ENCODE measurements around the gene MIPEP.
"Not testable (repeated sequence)": the region's sequence is repeated elsewhere in the genome, so short reads cannot be mapped to it uniquely, and the experiment has no call there.

The MIPEP gene

GRCh38 chr13:23776698-23777574, 112.3 kb downstream of the MIPEP start:
- DNase-seq (ENCODE audit: low read depth) = no peak

DNA sequence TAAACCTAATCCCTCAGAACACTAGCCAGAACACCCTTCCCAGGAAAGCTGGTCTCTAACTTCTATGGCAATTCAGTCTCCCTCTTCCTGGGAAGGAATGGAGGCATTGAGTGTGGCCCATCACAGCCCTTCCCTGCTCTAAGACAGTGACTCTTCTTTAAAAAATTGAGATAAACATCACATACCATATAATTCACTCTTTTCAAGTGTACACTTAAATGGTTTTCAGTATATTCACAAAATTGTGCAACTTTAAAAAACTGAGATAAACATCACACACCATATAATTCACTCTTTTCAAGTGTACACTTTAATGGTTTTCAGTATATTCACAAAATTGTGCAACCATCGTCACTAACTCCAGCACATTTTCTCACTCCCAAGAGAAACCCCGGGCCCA, 116.5 kb downstream of the MIPEP start:
- DNase-seq (ENCODE audit: low read depth) = no peak

DNA sequence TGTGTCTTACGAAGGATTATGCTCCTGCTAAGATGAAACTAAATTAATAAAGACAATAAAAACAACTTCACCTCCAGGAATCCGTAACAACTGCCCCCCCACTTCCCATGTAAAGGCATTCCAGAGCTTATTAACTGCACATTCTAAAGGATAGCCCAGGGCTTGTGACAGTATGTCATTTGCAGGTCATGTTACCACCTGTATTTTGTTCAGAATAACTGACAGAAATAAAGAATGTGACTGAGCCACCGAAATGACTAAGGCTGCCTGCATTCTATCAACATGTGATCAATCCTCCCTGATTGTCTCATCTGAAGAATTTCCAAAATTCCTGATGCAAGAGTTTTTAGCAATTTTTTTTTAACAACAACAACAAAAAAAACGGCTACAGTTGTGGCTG, 117.2 kb downstream of the MIPEP start:
- DNase-seq (ENCODE audit: low read depth) = no peak

DNA sequence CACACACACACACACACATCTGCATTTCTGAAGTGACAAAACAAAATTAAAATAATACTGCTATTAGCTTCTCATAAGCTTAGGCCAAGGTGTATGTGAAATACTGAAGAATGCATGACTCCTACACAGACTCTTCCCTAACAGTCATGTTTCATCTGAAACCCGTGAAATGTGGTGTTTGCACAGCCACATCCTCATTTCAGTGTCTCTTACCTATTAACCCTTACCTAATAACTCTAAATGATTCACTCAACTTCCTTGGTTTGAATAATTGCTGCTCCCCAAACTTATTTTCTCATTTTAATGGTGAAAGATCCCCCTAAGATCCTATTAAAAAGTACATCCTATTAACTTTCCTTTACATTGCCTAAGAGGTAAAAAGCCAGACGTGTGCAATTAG, 117.6 kb downstream of the MIPEP start:
- no peak for DNase-seq (ENCODE audit: low read depth)

GRCh38 chr13:23770973-23771372, 118.2 kb downstream of the MIPEP start:
- DNase-seq (ENCODE audit: low read depth) = no peak

GRCh38 chr13:23770428-23770827, 118.8 kb downstream of the MIPEP start:
- no peak for DNase-seq (ENCODE audit: low read depth)

- no peak for DNase-seq (ENCODE audit: low read depth)
Measured at GRCh38 chr13:23769401-23769800, 119.8 kb downstream of the MIPEP start.

- no peak for DNase-seq (ENCODE audit: low read depth)
Measured at GRCh38 chr13:23767838-23768237, 121.4 kb downstream of the MIPEP start.

- DNase-seq (ENCODE audit: low read depth) = no peak
Measured at GRCh38 chr13:23766939-23767338, 122.3 kb downstream of the MIPEP start.

GRCh38 chr13:23766283-23766682, 122.9 kb downstream of the MIPEP start:
- DNase-seq (ENCODE audit: low read depth) = no peak

DNA sequence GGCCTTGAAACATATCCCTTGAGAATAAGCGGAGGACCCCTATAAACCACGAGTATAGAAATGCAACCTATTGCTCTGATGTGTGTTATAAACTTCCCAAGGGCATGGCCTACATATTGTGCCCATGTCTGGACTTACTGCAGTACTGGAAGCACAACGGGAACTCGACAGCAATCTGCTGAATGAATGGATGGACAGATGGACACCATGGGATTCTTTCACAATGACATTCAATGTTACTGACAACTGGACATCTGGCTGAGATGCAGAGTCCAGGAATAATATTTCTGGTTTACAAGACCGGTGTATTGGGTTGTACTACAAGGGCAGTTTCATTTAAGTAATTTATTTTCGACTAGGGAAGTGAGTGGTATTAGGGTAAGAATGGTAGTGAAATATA, 123.7 kb downstream of the MIPEP start:
- no peak for DNase-seq (ENCODE audit: low read depth)

- no peak for DNase-seq (ENCODE audit: low read depth)
Measured at GRCh38 chr13:23763318-23763717, 125.9 kb downstream of the MIPEP start.

- DNase-seq (ENCODE audit: low read depth) = not testable (repeated sequence)
Measured at GRCh38 chr13:23761760-23762159, 127.4 kb downstream of the MIPEP start.

DNA sequence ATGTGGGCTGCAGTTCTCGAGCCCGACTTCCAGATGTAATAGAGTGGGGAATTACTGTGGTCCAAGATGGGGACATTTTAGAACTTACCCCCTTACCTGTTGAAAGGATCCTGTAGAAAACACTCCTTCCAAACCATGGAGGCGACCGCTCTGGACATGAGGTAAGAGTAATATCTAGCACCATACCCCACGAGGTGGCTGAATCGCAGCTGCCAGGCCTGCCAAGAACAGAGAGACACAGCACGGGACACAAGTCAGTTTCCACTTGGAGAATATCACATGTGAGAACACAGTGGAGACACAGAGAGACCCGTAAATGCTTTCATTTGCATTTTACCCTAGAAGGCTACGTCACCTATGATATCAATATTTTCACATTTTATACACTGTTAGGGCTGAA, 129.2 kb downstream of the MIPEP start:
- no peak for DNase-seq (ENCODE audit: low read depth)

- no peak for DNase-seq (ENCODE audit: low read depth)
Measured at GRCh38 chr13:23758798-23759527, 130.2 kb downstream of the MIPEP start.

DNA sequence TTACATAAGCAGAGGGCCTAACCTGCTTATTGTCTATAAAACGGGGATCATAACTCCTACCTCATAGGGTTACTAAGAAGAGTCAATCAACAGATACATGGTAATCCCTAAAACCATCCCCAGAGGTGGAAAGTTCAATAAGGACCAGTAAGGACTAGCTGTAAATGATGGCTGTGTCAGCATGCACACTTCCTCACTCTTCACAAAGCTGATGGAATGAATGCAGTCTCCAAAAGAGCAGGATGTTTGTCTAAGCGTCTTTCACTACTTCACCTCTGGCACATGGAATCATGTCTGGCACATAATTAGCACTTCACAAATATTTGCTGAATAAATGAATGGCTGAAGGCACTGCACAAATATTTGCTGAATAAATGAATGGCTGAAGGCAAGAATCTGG, 134.2 kb downstream of the MIPEP start:
- no peak for DNase-seq (ENCODE audit: low read depth)

- no peak for DNase-seq (ENCODE audit: low read depth)
Measured at GRCh38 chr13:23754506-23754905, 134.7 kb downstream of the MIPEP start.

DNA sequence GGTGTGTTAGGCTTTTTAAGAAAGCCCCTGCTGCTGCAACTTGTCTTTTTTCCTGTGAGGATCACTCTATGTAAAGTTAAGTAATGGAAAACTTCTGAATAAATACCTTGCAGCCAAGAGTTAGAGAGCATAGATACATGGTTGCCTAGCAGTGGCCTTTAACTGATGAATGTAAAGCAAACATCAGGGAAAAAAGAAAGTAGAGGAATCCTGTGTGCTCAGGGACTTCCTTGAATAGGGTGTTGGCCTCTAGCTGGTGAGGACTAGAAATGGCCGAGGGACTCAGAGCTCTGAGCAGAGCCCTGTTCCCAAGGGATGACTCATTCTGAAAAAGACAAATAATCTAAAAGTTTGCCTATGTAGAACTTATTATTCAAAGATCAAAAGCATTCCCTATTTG, 135.7 kb downstream of the MIPEP start:
- DNase-seq (ENCODE audit: low read depth) = no peak

GRCh38 chr13:23752111-23753001, 136.8 kb downstream of the MIPEP start:
- DNase-seq (ENCODE audit: low read depth) = no peak

DNA sequence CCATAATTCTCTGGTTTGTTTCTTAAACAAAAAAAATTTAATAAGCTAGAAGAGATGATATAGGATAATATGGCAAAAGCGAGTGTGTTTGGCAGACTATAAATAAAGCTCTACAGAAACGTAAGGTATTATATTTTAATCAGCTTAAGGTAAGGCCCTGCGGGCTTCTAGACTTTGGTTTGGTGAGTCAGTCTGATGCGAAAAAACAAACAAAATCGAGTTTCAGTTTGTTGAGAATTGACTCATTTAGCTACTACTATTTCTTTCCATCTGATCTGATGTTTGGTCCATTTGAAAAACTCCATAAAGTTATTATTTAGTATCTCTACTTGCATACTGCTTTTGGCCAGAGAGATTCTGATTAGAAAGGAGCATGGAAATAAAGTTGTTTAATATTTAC, 138.0 kb downstream of the MIPEP start:
- no peak for DNase-seq (ENCODE audit: low read depth)

- DNase-seq (ENCODE audit: low read depth) = no peak
Measured at GRCh38 chr13:23750383-23751121, 138.6 kb downstream of the MIPEP start.
